Measurements from ENCODE around the gene CHPF2. TPM values are rescaled to one million over a fixed set of nuclear protein-coding genes. Genes with fewer than 3 reads are reported as not detected.
A peak's percentile ranks its signal among the peaks of the same experiment; 100 is the strongest.

CHPF2 gene
- total and polyA plus RNA-seq, 2 of the 13 experiments (the other 11 are each of a cell fraction or from before 2014, with no cell fraction given) = 15.4 to 21.5 TPM

DNA sequence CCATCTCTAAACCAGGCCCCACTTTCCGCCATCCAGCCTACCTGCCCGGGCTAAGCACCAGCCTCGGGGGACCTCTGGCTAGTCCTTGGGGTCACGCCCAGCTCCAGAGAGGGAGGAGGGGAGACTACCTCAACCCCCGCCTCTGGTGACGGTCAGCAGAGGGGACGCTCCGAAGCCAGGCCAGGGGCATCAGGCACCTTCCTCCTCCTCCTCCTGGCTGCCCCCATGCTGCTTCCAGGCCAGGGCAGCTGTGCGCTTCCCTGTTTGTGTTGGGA, 20.2 kb downstream of the CHPF2 start:
- Histone ChIP-seq H3K4me2 (ENCODE audit: low read depth, low read length) (peak overlapping the region; percentile 74; the same call in 1 of the 2 replicates), H4K20me1 (ENCODE audit: insufficient read depth, low read length) (no peaks in the 10 kb centered on the region), H3K36me3 (replicated peaks in 1 of 2; ENCODE audit: control insufficient read depth in 1 of 2, insufficient read depth in 2 of 2, low read length in 2 of 2) (no peaks in the 10 kb centered on the region), H3K4me1 (ENCODE audit: insufficient read depth, low read length) (peaks cover 48% of the 10 kb centered on the region), H3K27me3 (ENCODE audit: control insufficient read depth in 1 of 2, insufficient read depth in 2 of 2, low read length in 2 of 2) (peaks cover 19 to 87% of the 10 kb centered on the region in 2 experiments), H3K4me3 (replicated peaks in 1 of 3; ENCODE audit: insufficient read depth in 1 of 3, low read depth in 2 of 3, low read length in 3 of 3) (peak overlapping the region in 1 of 3 experiments; percentile 68; a peak in 2 of 6 replicates), H3K9me3 (ENCODE audit: low read length) (no peaks in the 10 kb centered on the region), H3K27ac (ENCODE audit: extremely low read length, insufficient read depth, low read length) (no peak overlapping the region), H2AFZ (ENCODE audit: low read length) (no peak overlapping the region), H3K9ac (ENCODE audit: insufficient read depth, low read depth, low read length) (no peak overlapping the region), H3K79me2 (ENCODE audit: insufficient read depth, low read length) (no peaks in the 10 kb centered on the region)
- ChIA-PET CTCF (ENCODE audit: low intra/inter-chr PET ratio, low total read pairs) (no interaction called here), POLR2A (interaction anchor here (1.5 kb wide), 1 partner anchor 26 kb away, joined by 4 read pairs; the partner anchor contains the start of gene ABCF2)
- no peak for DNase-seq (ENCODE audit: low spot score)
- no TSS peak for BruUV-seq (replicated peaks)
- no peak for TF ChIP-seq ZNF274 (CRISPR knock-in tag; IDR thresholded peaks at IDR 0.05)
- TF ChIP-seq EED (CRISPR knock-in tag; IDR thresholded peaks at IDR 0.05) = no peak
- TF ChIP-seq, protein P1, sequence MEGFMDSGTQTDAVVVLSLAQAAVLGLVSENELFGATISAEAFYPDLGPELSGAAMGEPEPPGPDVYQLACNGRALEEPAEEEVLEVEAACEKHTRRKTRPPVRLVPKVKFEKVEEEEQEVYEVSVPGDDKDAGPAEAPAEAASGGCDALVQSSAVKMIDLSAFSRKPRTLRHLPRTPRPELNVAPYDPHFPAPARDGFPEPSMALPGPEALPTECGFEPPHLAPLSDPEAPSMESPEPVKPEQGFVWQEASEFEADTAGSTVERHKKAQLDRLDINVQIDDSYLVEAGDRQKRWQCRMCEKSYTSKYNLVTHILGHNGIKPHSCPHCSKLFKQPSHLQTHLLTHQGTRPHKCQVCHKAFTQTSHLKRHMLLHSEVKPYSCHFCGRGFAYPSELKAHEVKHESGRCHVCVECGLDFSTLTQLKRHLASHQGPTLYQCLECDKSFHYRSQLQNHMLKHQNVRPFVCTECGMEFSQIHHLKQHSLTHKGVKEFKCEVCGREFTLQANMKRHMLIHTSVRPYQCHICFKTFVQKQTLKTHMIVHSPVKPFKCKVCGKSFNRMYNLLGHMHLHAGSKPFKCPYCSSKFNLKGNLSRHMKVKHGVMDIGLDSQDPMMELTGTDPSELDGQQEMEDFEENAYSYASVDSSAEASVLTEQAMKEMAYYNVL (CRISPR knock-in tag; IDR thresholded peaks at IDR 0.05; ENCODE audit: borderline replicate concordance) = 0 out of 2 replicates have a peak, but pooled peaks have one; percentile 4
- no peak for TF ChIP-seq ZKSCAN1 (IDR thresholded peaks at IDR 0.05; ENCODE audit: low read length)
- TF ChIP-seq, protein P2, sequence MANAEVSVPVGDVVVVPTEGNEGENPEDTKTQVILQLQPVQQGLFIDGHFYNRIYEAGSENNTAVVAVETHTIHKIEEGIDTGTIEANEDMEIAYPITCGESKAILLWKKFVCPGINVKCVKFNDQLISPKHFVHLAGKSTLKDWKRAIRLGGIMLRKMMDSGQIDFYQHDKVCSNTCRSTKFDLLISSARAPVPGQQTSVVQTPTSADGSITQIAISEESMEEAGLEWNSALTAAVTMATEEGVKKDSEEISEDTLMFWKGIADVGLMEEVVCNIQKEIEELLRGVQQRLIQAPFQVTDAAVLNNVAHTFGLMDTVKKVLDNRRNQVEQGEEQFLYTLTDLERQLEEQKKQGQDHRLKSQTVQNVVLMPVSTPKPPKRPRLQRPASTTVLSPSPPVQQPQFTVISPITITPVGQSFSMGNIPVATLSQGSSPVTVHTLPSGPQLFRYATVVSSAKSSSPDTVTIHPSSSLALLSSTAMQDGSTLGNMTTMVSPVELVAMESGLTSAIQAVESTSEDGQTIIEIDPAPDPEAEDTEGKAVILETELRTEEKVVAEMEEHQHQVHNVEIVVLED (CRISPR knock-in tag; IDR thresholded peaks at IDR 0.05; ENCODE audit: borderline replicate concordance) = no peak
- TF ChIP-seq ZNF567 (CRISPR knock-in tag; IDR thresholded peaks at IDR 0.05; ENCODE audit: borderline replicate concordance) = no peak
- no peak for TF ChIP-seq HHEX (CRISPR knock-in tag; IDR thresholded peaks at IDR 0.05)
- WGBS (ENCODE audit: low lambda C conversion rate) = 41% methylated on average over 5 of the region's 9 CpGs
- intact Hi-C loops (cut with micrococcal nuclease; ENCODE audit: unreplicated experiment) = no loop called here
- in situ Hi-C loops (cut with HindIII; ENCODE audit: extremely low pct_ligation_motif_present, low pct_unique_long_range_greater_than_20kb) = loop anchor here (5.0 kb wide), 1 partner anchor 50 kb away; no protein-coding TSS in a partner anchor
- no peak for ATAC-seq
- no peak for FAIRE-seq

Measured in HepG2 (cell line).